ENCODE results near the gene GPAT2.
"Not testable (repeated sequence)": the region's sequence is repeated elsewhere in the genome, so short reads cannot be mapped to it uniquely, and the experiment has no call there.

The GPAT2 gene

DNA sequence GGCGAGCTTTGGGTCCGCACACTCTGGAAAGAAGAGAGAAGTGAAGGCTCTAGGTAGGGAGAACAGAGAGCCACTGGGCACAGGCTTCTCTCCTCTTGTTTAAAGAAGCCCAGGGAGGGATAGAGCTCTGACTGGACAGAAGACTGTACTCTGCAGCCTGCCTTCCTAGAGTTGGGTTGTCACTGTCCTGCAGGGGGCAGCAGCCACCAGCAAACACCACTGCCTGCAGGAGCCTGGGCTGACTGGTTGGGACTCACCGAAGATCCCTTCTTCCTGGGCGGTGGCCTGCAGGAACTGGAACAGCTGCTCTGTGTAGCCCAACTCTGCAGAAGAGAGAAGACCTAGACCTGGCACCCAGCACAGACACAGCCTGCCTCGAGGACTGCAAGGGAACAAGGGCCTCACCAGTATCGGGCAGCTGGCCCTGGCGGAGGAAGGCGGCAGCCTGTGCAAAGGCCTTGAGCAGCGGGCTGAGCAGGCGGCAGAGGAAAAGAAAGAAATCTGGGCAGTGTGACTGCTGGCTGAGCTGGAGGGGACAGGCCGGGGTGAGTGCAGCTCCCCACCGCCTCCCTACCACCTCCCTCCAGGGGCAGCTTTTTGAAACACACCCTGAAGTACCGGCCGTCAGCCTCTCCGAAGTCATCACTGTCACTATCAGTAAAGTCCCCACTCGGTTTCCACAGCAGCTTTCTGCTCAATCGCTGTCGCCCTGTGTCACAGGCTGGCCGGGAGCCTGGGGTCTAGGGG, 11.8 kb downstream of the GPAT2 start:
- peak; percentile 61 for DNase-seq (ENCODE audit: low read depth)

- DNase-seq (ENCODE audit: low read depth) = not testable (repeated sequence)
These were observed 12.6 kb downstream of the GPAT2 start for GRCh38 chr2:96022126-96022525.

DNA sequence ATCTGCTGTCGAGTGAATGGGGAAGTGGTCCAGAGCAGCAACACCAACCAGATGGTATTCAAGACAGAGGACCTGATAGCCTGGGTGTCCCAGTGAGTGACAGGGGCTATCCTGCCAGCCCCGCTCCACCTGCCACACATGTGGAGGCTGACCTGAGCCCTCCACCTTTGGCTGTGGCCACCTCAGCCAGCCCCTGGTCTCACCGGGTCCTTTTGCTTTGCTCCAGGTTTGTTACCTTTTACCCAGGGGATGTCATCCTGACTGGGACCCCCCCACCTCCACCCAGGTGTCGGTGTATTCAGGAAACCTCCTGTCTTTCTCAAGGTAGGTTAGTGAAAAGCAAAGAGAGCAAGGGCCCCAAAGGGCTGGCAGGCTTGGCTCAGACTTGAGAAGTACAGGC, 13.6 kb downstream of the GPAT2 start:
- DNase-seq (ENCODE audit: low read depth) = not testable (repeated sequence)

- not testable (repeated sequence) for DNase-seq (ENCODE audit: low read depth)
These were observed 14.7 kb downstream of the GPAT2 start for GRCh38 chr2:96019909-96020590.

- DNase-seq (ENCODE audit: low read depth) = not testable (repeated sequence)
These were observed 18.4 kb downstream of the GPAT2 start for GRCh38 chr2:96016321-96016720.

DNA sequence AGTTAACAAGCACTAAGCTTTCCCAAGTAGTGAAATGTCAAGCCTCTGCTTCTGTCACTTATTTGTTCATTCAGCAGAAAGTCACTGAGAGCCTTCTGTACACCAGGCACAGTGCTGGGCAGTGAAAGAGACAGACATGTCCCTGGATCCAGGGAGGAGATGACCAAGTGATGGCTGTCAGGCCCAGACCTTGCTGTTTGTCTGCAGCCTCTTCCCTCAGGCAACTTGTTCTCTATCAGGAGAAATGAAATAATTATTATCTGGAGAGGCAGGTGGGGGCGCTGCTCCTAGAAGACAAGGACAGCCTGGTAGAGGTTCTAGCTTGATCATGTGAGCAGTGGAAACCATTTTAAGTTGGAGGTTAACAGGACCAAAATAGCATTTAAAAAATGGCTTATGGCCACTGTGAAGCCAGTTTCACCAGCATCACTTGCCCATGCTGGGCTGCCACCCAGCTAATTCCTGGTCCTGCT, 21.9 kb downstream of the GPAT2 start:
- DNase-seq (ENCODE audit: low read depth) = not testable (repeated sequence)

DNA sequence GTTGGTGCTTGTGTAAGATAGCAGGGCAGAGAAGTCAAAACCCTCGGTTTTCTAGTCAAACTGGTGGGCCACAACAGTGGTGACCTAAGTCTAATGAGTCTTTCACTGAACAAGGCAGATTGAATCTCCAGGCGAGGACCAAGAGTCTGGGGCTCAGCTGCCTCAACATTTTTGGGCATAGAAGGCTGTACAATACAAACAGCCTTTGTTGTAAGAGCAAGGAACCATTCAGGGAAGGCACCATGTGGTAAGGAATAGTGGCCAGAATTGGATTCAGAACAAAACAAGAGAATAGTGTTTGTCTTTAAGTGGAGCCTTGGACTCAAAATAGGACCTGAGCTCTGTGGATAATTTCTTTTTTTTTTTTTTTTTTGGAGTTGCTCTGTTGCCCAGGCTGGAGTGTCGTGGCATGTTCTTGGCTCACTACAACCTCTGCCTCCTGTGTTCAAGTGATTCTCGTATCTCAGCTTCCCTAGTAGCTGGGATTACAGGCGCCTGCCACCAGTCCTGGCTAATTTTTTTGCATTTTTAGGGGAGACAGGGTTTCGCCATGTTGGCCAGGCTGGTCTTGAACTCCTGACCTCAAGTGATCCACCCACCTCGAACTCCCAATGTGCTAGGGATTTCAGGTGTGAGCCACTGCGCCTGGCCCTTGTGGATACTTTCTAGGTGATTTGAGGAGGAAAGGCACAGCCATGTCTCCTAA, 22.5 kb downstream of the GPAT2 start:
- not testable (repeated sequence) for DNase-seq (ENCODE audit: low read depth)

GRCh38 chr2:96011129-96011455, 23.6 kb downstream of the GPAT2 start:
- not testable (repeated sequence) for DNase-seq (ENCODE audit: low read depth)

DNA sequence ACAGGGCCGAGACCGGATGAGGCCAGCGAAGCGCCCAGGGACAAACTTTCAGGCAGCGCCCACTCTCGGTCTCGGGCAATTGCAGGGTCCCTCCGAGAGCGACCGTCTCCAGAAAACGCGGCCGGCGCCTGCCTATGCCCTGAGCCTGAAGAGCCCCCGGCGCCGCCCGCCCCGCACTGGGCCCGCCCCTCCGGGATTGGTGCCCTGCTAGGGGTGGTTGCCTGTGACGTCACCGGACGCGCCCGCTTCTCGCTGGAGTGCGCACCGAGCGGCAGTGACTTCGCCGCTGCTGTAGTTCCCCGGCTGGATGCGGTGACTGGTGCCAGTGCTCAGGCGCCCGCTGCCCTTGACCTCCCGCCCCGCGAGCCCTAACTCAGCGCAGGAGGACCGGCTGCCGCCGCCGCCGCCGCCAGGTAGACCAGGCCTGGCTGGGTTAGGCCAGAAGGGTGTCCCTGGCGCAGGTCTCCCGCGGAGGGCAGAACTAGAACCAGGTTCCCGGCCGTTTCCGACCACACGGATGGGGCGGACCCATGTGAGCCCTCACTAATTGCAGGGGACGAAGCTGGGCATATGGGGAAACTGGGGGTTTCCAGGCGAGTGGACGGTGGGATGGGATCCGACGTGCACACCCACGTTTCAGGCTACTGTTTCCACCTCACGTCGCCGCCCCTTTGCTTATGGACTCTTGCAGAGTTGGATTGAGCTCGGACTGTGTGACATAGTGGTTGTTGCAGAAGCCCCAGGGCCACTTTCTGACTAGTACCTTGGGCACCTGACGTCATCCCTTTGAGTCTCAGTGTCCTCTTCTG, 24.2 kb downstream of the GPAT2 start:
- DNase-seq (ENCODE audit: low read depth) = peak; percentile 94

GRCh38 chr2:96009833-96010232, 24.9 kb downstream of the GPAT2 start:
- DNase-seq (ENCODE audit: low read depth) = not testable (repeated sequence)

DNA sequence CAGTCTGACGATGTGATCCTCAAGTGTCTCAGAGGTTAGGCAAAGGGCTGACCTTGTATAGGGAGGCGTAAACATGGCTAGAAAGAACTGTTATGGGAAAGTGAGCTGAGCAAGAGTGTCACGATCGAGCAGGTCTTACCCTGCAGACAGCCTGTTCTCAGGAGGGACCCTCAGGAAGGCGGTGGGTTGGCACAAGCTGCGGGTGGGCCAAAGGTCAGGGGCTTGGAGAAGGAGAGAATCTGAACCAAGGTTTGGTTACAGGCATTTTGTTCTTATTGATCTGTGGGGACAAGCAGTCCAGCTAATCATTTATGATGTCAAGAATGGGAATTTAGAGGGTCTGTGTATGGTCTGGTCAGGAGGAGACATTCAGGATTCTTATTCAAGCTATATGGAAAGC, 26.7 kb downstream of the GPAT2 start:
- not testable (repeated sequence) for DNase-seq (ENCODE audit: low read depth)

- not testable (repeated sequence) for DNase-seq (ENCODE audit: low read depth)
These were observed 28.5 kb downstream of the GPAT2 start for GRCh38 chr2:96006248-96006647.

DNA sequence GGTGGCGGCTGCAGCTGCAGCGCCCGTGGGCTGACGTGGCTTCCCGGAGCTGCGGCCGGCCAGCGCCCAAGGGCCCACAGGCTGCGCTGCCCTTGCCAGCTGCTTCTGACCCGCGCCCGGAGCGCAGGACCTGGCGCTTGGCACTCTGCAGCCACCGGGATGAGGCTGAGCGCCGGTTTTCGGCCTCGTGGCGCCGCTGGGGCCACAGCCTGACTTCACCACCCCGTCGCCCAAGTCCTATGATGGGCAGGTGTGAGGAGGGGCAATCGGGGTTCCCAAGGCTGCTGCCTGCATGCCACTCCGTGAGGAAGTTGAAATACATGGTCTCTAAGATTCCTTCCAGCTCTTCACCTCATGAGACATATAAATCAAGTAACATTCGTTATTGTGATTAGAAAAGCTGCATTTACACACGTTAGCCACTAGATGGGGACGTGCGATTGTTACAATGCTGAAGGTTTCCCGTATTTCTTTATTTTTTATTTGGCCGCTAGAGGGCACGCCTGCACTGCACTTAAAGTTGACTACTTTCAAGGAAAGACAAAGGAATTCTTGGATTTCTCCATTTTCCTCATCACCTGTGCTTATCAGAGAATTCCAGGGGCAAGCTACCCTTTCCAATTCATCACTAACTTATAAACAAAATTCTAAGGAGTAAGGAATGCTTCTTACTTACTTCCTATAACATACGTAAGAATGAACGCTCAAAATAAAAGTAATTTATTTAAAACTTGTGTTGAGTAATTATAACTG, 42.0 kb downstream of the GPAT2 start:
- DNase-seq (ENCODE audit: low read depth) = not testable (repeated sequence)

DNA sequence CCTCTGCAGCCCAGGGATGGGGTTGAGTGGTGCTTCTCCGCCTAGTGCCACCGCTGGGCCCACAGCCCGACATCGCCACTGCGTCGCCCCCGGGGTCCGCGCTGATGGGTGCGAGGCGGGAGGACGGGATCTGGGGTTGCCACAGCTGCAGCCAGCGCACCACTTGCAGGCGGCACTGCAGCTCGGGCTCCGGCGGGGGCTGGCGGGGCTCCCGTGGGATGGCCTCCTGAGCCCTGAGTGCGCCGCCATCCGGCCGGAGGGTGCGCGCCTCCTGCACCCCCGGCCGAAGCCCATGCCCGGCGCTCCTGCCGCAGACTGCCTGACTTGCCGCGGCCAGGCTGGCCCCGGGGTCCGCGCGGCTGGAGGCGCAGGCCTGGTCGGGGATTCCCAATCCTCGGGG, 42.6 kb downstream of the GPAT2 start:
- not testable (repeated sequence) for DNase-seq (ENCODE audit: low read depth)

DNA sequence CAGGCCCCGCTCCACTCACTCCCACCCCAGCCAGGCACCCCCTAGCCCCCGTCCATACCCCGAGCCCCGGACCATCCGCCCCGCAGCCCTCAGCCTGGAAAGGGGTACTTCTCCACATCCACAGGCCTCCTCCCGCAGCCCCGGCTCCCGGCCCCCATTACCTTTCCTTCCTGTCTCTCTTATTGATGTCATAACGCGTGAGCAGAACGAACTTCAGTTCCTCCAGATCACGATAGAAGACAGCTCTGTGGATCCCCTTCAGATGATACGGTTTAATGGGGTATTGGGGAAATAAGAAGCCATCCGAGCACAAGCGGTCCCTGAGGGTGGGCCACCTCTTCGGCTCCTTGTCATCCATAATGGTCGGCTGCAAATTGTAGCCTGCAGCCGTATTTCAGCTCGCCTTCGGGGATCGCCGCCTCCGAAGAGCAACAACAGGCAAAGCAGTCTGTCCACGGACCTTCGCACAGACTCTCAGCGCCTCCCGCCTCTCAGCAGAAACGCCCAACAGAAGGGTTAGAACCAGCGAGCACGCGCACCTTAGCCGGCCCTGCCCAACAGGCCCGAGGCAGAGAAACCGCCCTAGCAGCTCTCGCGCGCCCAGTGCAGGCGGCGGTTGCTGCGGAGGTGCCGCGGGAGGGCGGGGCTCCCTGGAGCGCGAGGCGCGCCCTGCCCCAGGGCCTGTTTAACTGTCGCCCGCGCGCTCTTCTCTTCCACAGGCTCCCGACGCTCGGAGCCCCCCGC, 43.2 kb downstream of the GPAT2 start, which contains the start of gene ANKRD36C:
TSS of gene ANKRD36C (minus strand) at position 474 of the 744 bp plus-strand sequence. CDS start at position 358, 116 bp downstream.
- DNase-seq (ENCODE audit: low read depth) = not testable (repeated sequence)

DNA sequence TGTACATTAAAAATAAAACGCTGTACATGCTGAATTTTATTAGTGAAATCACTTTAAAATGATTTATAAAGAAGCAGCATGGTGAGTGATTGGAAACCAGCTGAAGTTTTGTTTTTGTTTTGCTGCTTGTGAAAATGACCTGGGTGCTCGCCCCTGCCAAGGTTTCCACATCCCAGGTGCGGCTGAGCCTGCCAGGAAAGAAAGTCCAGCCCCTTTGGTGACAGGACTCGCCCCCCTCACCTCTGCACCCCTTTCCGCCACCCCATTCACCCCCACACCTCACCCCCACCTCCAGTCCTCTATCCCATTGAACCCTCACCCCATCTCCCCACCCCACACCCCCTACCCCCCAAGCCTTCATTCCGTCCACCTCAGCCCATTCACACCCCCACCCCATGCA, 43.8 kb downstream of the GPAT2 start:
- DNase-seq (ENCODE audit: low read depth) = not testable (repeated sequence)

Measured in activated T-helper 9 cell treated with anti-CD3 and anti-CD28 coated beads, Interleukin-2, amount 50 U/mL, for 16 hours (primary cell).